DMS153 (cell line): ENCODE data around the gene ITGA8.
"Not testable (repeated sequence)": the region's sequence is repeated elsewhere in the genome, so short reads cannot be mapped to it uniquely, and the experiment has no call there.

ENCODE experiments used
- DNase-seq: peaks from one replicate; lab custom pipeline; 2025; lab: John Stamatoyannopoulos, UW

ITGA8 gene

DNA sequence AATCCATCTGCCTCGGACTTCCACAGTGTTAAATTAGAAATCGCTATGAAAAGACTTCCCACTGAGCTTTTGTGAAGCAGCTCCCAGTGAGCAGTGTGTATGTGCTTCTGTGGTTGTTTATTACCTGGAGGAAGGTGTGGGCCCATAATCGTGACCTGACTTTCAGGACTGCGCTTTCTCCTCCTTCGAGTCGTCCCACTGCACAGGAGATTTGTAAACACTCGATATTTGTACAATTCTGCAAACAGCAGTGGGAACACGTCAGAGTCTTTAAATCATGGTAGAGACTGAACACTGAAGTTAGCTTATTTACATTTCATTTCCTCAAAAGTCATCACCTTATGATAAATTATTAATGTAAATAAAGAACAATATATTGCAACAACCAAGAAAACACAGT lies 171.4 kb downstream of the ITGA8 start:
- no peak for DNase-seq

DNA sequence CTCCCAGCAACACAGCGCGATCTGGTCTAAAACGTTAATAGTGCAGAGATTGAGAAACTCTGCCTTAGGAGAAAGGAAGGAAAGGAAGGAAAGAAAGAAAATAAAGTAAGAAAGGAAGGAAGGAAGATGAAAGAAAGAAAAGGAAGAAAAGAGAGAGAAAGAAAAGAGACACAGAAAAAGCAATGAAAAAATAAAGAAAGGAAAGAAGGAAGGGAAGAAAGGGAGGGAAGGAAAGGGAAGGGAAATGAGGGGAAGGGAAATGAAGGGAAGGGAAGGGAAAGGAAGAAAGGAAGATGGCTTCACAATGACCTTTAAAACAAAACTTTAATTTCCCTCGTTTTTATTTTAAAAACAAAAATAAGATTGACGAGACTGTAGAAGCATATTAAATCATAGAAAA lies 173.1 kb downstream of the ITGA8 start:
- no peak for DNase-seq

DNA sequence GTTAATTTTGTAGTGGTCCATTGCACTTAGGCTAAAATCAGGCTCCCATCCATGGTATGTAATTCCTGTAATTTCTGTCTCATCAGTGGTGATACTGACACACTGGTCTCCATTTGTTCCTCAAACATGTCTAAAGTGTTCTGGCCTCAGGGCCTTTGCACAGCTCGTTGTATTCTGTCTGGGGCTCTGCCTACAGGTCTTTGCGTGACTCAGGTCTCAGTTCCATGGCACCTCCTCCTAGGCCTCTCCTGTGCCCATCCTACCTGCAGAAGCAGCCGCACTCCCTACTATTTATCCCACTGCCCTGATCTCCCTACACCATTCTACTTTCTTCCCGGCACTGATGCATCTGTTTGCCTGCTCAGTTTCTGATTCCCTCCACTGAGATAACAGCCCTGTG lies 173.8 kb downstream of the ITGA8 start:
- DNase-seq: no peak

DNA sequence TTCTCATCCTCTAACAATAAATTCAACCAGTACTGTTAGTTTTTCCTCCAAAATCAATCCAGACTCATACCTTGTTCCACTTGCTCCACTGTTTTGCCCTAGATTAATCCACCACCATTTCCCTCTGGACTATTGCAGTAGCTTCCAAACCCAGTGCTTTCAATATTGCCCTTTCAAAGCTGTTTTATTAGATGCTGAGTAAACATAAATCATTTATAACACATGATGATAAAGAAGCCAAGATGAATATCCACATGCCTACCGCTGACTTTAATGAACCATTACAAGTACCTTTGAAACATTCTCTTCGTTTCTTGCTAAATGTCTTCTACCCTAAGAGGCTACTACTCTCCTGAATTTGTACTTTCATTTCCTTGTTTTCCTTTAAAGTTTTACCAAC lies 174.5 kb downstream of the ITGA8 start:
- DNase-seq: no peak

DNA sequence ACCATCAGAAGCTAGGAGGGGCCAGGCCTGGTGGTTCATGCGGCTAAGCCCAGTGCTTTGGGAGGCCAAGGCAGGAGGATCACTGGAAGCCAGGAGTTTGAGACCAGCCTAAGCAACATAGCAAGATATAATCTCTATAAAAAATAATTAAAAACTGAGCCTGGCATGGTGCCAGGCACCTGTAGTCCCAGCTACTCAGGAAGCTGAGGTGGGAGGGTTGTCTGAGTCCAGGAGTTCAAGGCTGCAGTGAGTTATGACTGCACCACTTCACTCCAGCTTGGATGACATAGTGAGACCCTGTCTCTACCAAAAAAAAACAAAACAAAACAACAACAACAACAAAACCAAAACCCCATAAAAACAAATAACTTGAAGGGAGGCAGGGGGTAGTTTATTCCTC lies 175.7 kb downstream of the ITGA8 start:
- no peak for DNase-seq

DNA sequence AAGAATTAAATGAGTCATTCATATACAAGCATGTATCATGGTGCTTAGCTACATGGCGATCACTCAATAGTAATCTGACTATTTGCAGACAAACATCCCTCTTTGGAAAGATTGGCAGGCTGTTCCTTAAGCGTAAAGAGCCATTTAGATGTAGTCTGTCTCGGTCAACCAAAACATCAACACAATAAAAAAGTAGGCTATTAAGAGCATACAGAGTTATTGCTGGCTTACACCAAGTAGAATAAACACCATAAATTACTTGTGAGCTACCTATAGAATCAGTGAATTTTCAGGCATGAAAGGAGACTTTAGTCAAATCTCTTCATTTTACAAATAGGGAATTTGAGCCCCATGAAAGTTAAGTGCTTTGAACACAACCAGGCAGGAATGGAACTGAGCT lies 176.9 kb downstream of the ITGA8 start:
- DNase-seq: no peak

DNA sequence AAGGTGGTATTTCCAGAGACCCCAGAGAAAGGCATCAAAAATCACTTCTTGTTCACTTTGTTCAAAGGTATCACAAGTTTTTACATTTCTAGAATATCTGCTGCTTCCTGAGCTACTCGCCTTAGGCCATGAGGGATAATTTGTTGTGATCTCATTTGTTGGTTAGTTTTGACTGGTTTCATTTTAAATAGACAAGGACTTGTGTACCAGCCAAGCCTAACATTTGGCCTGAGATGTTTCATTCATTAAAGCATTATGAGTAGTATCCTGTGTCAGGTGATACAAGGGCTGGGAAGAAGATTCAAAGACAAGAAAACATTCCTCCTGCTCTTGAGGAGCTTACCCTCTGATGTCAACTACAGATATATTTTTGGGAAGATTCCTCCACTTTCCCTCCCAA lies 178.3 kb downstream of the ITGA8 start:
- DNase-seq: no peak

DNA sequence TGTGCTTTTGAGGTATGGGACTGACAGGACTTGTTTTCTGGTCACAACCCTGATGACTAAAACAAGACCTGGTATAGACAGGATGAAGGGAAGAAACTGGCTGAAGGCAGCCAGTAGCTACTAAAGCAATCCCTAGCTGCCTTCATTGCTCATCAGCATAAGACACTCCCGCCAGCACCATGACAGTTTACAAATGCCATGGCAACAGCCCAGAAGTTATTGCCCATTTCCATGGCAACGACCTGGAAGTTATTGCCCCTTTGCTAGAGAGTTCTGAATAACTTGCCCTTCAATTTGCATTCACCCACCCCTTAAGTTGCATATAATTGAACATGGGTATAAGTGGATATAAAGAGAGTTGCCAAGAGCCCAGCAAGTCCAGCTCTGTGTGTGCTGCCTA lies 179.0 kb downstream of the ITGA8 start:
- DNase-seq: no peak

DNA sequence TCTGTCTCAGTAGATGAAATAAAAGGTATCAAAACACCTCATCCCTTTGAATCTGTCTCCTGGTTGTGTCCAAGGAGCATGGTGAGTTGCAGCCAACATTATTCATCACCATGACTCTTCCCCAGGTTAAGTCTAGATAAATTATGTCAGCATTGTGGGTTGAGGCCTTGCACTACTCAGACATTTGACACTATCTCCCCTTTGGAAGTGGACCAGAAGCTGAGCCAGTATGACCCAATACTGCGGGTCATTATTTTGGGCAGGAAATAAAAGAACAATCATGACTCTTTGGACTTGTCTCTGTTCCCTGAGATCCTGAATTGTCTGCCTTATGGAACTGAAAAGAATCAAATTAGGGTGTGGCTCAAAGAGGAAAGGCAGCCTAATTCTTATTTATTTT lies 180.5 kb downstream of the ITGA8 start:
- no peak for DNase-seq

DNA sequence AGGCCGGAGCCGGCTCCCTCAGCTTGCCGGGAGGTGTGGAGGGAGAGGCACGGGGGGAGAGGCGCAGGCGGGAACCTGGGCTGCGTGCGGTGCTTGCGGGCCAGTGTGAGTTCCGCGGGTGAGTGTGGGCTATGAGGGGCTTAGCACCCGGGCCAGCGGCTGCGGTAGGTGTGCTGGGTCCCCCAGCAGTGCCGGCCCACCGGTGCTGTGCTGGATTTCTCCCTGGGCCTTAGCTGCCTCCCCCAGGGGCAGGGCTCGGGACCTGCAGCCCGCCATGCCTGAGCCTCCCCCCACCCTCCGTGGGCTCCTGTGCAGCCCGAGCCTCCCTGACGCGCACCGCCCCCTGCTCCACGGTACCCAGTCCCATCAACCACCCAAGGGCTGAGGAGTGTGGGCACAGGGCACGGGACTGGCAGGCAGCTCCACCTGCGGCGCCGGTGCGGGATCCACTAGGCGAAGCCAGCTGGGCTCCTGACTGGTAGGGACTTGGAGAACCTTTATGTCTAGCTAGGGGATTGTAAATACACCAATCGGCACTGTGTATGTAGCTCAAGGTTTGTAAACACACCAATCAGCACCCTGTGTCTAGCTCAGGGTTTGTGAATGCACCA lies 184.7 kb downstream of the ITGA8 start:
- DNase-seq: not testable (repeated sequence)

DNA sequence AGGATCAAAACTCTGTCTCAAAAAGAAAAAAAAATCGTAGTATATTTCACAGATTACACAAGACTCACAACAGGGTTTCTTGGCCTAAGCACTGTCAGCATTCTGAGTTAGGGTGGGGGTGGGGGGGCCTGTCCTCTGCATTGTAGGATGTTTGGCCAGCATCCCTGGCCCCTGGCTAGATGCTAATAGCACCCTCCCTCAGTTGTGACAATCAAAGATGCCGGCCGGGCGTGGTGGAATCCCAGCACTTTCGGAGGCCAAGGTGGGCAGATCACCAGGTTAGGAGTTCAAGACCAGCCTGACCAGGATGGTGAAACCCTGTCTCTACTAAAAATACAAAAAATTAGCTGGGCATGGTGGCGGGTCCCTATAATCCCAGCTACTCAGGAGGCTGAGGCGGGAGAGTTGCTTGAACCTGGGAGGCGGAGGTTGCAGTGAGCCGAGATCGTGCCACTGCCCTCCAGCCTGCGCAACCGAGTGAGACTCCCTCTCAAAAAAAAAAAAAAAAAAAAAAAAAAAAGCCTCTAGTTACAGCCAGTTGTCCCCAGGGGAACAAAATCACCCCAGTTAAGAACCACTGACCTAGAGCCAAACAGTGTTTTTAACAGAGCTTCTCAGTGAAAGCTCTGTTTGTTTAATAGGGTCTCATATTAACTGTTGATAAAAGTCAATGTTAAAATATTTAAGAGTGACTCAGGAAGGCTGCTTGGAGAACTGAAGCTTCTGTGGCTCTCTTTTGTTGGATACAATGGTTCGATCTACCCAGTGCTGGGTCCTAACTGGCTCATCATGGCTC lies 187.6 kb downstream of the ITGA8 start:
- no peak for DNase-seq

DNA sequence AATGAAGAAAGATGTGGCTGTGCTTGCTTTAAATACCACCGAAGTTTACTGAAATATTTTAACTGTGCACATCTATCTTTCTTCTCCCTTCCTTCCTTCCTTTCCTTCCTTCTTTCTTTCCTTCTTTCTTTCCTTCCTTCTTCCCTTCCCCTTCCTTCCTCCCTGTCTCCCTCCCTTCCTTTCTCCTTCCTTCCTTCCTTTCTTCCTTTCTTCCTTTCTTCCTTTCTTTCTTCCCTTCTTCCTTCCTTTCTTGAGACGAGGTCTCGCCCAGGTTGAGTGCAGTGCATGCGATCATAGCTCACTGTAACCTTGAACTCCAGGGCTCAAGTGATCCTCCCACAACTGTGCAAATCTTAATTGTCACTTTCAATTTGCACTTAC lies 190.9 kb downstream of the ITGA8 start:
- DNase-seq: no peak

DNA sequence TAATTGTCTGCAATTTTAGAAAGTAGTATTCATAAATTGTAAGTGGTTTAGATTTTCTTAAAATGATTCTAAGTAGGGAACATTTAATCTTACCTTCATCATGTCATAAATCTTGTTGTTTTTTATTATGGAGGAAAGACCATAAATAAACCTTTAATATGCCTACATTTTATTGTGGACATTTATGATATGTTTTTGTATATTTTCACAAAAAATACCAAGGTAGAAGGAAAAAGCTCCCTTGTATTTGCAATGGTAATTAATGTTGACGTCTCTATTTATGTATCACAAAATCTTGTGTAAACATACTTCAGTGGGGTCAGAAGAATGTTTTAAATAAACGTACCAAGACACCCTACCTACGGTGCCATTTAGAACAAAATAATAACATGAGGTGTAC lies 193.0 kb downstream of the ITGA8 start:
- DNase-seq: no peak

DNA sequence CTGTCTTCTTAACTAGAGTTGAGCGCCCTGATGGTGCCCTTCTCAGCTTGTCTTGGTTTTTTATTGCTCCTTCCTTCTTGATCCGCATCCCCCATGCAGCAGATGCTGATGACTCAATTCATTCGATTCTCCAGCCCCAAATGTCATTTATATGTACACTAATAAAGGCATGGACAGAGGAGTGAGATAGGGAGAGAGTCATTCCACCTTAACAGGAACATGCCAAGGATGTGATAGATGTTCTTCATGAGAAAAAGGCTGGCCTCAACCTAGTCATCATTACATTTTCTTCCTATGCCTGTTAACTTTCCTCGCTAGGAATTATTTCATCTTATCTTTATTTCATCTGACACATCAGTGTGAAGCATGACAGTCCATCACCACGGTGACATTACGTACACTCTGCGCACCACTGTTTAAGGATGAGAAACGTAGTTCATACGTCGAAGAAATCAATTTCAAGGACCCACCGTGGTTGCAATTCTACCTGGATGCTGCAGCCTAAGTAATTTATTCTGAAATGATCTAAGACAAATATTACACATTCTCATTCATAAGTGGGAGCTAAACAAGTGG lies 198.3 kb downstream of the ITGA8 start:
- no peak for DNase-seq

DNA sequence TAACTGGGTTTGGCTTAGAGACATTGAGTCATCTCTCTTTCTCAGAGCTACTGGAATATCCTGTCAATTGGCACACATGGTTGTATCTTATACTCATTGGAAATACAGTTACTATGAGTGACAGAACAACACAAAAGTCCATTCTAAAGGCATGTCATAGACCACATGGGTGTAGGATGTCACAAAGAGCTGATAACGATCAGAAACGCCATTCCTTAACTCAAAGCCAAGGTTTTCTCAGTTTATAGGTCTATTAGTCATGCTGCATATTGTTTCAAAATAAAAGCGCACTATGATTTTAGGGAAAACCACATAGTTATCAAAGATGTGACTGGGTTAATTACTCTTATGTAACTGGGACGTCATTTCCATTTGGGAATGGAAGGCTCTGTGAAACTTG lies 201.5 kb downstream of the ITGA8 start:
- no peak for DNase-seq

DNA sequence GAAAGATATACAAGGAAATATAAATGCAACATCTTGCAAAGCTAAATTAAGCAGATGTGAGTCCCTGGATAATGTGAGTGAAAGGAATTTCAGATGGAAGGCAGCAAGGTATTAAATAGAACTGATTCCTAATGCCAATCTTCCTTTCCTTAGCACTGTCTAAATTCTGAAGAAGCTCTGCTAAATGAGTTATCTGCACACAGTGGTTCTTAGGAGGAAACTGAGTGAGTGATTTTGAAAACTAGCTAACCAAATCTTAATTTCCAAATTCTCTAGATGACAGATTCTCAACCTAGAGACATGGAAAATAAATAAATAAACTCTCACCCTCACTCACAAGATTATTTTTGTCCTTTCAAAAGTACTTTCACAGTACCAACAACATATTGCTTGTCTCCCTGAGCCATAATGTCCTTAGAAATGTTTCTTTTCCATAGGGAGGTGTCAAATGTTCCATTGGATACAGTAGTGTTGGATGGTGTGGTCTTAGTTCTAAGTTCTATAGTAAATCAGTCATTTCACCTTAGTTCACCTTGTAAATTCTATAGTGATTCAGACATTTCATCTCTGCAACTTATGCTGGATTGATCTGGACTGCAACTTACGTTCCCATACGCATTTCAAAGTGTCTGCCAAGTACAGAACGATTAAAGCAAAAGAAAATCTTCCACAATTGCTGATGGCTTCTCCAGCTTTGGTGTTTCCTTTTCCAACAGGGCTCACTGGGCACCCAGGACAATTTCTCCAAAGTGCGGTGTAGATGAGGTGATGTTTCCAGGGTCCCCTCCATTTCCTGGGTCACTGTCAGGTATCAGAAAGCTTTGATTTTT lies 203.3 kb downstream of the ITGA8 start:
- no peak for DNase-seq

DNA sequence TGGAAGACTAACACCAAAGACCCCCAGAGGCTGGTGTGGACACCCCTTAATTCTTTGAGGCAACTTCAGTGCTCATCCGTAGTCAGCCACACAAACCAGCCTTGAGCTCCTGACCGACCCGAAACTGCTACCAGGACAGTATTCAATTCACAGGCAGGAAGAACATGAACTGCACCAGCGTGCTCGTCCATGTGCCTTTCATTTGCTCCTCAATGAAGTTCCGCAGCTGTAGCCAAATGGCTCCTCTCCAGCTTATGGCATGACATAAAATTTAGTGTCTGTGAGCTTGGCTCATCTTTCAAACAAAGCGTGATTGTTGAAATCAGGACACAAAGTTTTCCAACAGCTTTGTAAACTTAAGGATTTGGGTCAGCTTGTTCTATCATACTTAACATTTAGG lies 204.5 kb downstream of the ITGA8 start:
- no peak for DNase-seq

DNA sequence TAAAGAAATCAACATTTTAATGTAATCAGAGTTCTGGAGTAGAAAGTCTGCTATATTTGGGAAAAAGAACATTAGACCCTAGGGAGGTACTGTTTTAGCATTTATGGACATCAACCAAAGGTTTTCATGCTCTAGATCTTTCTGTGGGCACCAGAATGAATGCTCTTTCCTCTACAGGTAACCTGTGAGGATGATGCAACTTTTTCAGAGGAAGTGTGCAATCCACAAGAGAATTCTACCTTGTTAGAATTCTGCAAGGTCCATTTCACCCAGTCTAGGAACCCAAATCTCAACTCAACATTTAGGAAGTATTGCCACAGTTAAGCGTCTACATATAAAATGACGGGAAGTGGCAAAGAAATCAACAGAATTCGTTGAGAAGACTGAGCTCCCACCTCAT lies 208.8 kb downstream of the ITGA8 start:
- DNase-seq: no peak

DNA sequence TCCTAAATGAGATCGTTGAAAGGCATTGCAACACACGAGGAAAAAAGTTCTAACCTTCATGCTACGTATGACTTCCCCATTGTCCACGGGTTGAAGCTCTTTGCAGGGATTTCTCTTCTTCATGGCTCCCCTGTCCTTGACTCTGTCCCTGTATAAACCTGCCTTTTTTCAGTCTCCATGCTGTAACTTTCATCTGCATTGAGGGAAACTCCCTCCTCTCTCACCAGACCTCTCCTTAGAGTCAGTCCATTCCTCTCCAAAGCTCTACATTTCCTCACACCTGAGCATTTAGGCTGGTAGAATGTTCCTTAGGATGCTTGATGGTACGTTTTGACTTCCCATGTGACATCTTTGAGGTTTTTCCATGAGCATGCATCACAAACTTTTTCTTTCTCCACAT lies 214.4 kb downstream of the ITGA8 start:
- DNase-seq: no peak

DNA sequence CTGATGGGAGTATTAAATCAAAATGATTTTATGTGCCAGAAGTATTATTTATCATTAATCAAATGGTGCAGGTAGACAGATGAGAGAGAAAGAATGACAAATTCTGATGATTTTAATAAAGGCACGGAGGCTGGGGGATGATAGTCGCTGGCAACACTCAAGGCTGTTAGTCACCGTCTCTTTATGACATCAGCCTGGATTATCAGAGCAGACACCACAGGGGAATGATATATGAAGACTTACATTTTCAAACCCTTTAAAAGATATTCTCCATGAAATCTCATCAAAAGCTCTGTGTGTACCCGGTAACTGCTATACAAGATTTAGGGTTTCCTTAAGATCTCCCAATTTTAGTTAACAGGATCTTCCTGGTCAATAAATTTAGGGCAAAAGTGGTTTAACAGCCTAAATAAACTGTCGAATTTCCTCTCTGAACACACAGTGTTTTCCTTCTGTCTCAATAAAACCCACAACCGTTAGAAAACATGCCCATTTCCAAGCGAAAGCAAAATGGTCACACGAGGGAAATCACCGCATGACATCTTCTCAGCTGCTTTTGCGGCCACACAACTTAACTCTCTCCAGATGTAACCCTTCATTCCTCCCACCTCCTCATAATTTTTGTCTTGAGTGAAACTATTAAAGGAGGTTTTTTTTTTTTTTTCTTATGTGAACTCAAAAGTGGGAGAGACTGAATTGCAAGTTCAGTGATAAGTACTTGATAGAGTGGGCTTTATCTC lies 215.5 kb downstream of the ITGA8 start:
- DNase-seq: no peak

DNA sequence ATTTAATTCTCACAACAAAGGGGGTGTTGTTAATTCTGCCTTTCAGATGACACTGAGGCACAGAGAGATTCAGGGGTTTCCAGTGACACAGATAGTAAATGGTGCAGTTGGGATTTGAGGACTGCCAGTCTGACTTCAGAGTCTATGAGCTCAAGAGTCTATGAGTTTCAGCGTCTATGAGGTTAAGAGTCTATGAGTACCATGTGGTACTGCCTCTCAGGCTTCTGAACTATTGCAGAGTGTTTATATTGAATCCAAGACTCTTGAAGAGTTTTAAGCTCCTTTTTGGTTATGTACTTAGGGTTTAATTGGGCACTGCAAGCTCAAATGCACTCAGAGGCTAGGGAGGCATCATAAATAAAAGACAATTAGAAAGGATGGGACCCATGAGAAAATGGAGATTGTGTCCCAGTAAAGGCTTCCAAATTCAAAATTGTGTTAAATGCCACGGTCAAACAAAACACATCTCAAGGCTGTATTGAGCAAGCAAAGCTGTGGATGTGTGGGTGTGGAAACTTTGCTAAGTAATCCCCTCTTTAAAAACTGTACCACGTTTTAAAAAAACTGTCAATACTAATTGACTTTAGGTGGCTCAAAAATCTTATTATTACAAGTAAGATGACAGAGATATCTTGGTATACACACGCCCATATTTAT lies 224.7 kb downstream of the ITGA8 start:
- no peak for DNase-seq
